NT2/D1 (cell line): ENCODE data around the gene RBBP5.

ENCODE experiments used
- YY1 ChIP-seq: IDR thresholded peaks from 2 replicates; pipeline ENCODE4 v1.6.1; 2011; ENCODE audit not compliant: insufficient read length, insufficient read depth
- ZNF274 ChIP-seq: IDR thresholded peaks from 2 replicates; pipeline ENCODE4 v1.6.1; 2011; ENCODE audit warnings: mild to moderate bottlenecking, low read depth, low read length

GRCh38 chr1:205074084-205074483 is 47.7 kb downstream of the RBBP5 start:
- TF ChIP-seq YY1 (no peak), ZNF274 (no peak)
